ENCODE measurements around the gene GNPTG. TPM values are rescaled to one million over a fixed set of nuclear protein-coding genes. Genes with fewer than 3 reads are reported as not detected.

GNPTG gene
- total and polyA plus RNA-seq, 2 donors (not counting 3 experiments of a cell fraction or from before 2014, with no cell fraction given) = 51.6 to 109 TPM

GRCh38 chr16:1334739-1335138 lies 17.0 kb upstream of the GNPTG start:
- no peaks in the 10 kb centered on the region for H4K20me1 ChIP-seq (replicated peaks; ENCODE audit: control insufficient read depth, extremely low read depth, insufficient read depth, low read length)
- peaks cover 35 to 48% of the 10 kb centered on the region in 2 experiments for H3K27me3 ChIP-seq (ENCODE audit: control insufficient read depth in 2 of 2, insufficient read depth in 2 of 2, low read length in 2 of 2)
- H2AFZ ChIP-seq (ENCODE audit: low read depth, low read length) = no peak overlapping the region
- H3K9me3 ChIP-seq (replicated peaks; ENCODE audit: control insufficient read depth, insufficient read depth, low read length) = no peaks in the 10 kb centered on the region
- H3K27ac ChIP-seq (ENCODE audit: insufficient read depth, low read depth, low read length) = no peak overlapping the region
- H3K9me1 ChIP-seq (replicated peaks; ENCODE audit: control insufficient read depth, extremely low read depth, insufficient read depth, low read length) = no peaks in the 10 kb centered on the region
- no TSS peak for BruUV-seq (replicated peaks)
- peaks cover 12% of the 10 kb centered on the region for H3K4me1 ChIP-seq (ENCODE audit: control insufficient read depth, extremely low read depth, insufficient read depth, low read length)
- H3K79me2 ChIP-seq (ENCODE audit: control insufficient read depth, insufficient read depth, low read length) = no peaks in the 10 kb centered on the region
- CTCF ChIA-PET = no interaction called here
- POLR2A ChIA-PET = no interaction called here
- no peak overlapping the region for H3K4me2 ChIP-seq (ENCODE audit: insufficient read depth, low read length)
- no peak for FAIRE-seq
- no peak overlapping the region for H3K9ac ChIP-seq (replicated peaks; ENCODE audit: extremely low read depth, insufficient read depth, low read length)
- TF ChIP-seq POLR2A (IDR thresholded peaks at IDR 0.05; ENCODE audit: low read depth, low read length) (no peak), MAX (IDR thresholded peaks at IDR 0.05; ENCODE audit: insufficient read depth, insufficient read length) (no peak), GATA2 (IDR thresholded peaks at IDR 0.05; ENCODE audit: insufficient read depth, insufficient read length, low read depth, low read length) (no peak), POLR2AphosphoS5 (IDR thresholded peaks at IDR 0.05; ENCODE audit: insufficient read depth, low read depth, low read length) (no peak), EZH2 (IDR thresholded peaks at IDR 0.05; ENCODE audit: borderline replicate concordance, low read depth, low read length, severe bottlenecking) (no peak), FOS (IDR thresholded peaks at IDR 0.05; ENCODE audit: borderline replicate concordance, insufficient read depth, low read length) (no peak), MYC (IDR thresholded peaks at IDR 0.05; ENCODE audit: low read depth, low read length) (no peak)
- TF ChIP-seq, protein P1, sequence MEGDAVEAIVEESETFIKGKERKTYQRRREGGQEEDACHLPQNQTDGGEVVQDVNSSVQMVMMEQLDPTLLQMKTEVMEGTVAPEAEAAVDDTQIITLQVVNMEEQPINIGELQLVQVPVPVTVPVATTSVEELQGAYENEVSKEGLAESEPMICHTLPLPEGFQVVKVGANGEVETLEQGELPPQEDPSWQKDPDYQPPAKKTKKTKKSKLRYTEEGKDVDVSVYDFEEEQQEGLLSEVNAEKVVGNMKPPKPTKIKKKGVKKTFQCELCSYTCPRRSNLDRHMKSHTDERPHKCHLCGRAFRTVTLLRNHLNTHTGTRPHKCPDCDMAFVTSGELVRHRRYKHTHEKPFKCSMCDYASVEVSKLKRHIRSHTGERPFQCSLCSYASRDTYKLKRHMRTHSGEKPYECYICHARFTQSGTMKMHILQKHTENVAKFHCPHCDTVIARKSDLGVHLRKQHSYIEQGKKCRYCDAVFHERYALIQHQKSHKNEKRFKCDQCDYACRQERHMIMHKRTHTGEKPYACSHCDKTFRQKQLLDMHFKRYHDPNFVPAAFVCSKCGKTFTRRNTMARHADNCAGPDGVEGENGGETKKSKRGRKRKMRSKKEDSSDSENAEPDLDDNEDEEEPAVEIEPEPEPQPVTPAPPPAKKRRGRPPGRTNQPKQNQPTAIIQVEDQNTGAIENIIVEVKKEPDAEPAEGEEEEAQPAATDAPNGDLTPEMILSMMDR (IDR thresholded peaks at IDR 0.05; ENCODE audit: extremely low read depth in 1 of 2, insufficient read depth in 1 of 2, low read depth in 1 of 2, low read length in 2 of 2) = no peak
- no peak overlapping the region for H3K4me3 ChIP-seq (replicated peaks in 1 of 3; ENCODE audit: insufficient read depth in 1 of 3, low read depth in 1 of 3, low read length in 3 of 3)
- DNase-seq (ENCODE audit: low read depth, low spot score) = no peak
- intact Hi-C loops (cut with micrococcal nuclease) = no loop called here
- dilution Hi-C loops (cut with MboI; ENCODE audit: extremely low pct_ligation_motif_present, low sequenced_read_pairs) = no loop called here
- H3K36me3 ChIP-seq (ENCODE audit: control insufficient read depth in 2 of 2, extremely low read depth in 1 of 2, insufficient read depth in 2 of 2, low read length in 2 of 2) = no peaks in the 10 kb centered on the region
